HCT116 (cell line): ENCODE results near the gene POLH. TPM values are rescaled to one million over a fixed set of nuclear protein-coding genes. Genes with fewer than 3 reads are reported as not detected.

Experiments
- ATAC-seq: fragments of 200-7000 bp; cut with Tn5 transposase; 2 replicates; pipeline ENCODE4 v1.9.1; 2020; ENCODE audit warnings: mild to moderate bottlenecking, moderate library complexity
- BruUV-seq: library from RNA; stranded (reverse); fragments of 400-500 nt; replicated peaks from 2 replicates; lab custom pipeline; 2021; lab: Mats Ljungman, UMichigan
- CTCF ChIA-PET: fragments of 300-600 bp; sonication (Branson Sonifier 250); formaldehyde crosslinking; loops from one replicate; lab custom pipeline; 2021; ENCODE audit warnings: antibody characterized with exemption; lab: Charles Lee
- POLR2A ChIA-PET: fragments of 300-600, 350-600 bp; sonication (Branson Sonifier 250); formaldehyde crosslinking; loops from one replicate; lab custom pipeline; 2021; ENCODE audit warnings: antibody characterized with exemption; lab: Charles Lee
- RAD21 ChIA-PET, 2 experiments: fragments of 300-600 bp; sonication (Branson Sonifier 250); formaldehyde crosslinking; loops; one replicate each; lab custom pipeline; 2023; ENCODE audit warnings: low total read pairs in 2 of 2; ENCODE audit not compliant: uncharacterized antibody in 2 of 2, unreplicated experiment in 2 of 2, low non-redundant PET in 1 of 2; lab: Charles Lee
- DNase-seq: peaks from one replicate; pipeline ENCODE4 v3.0.0-alpha.2; 2010; ENCODE audit warnings: low read depth, low spot score
- H2AFZ ChIP-seq: fragments of 200-600 bp; shearing (Covaris generic), sonication (generic); 2 replicates; pipeline ENCODE4 v1.6.1; 2017; ENCODE audit warnings: low read depth, mixed run types, mixed read lengths, antibody characterized with exemption, low read length; ENCODE audit not compliant: poor library complexity, severe bottlenecking
- H3K27ac ChIP-seq: 2 replicates; pipeline ENCODE4 v1.5.1; 2012; ENCODE audit warnings: low read depth, low read length
- H3K27me3 ChIP-seq: fragments of 200-600 bp; sonication (generic); 2 replicates; pipeline ENCODE4 v1.6.1; 2016; ENCODE audit warnings: mixed run types, low read length, mixed read lengths; ENCODE audit not compliant: insufficient read depth
- H3K36me3 ChIP-seq, 2 experiments: fragments of 200-500 bp in 1 of 2; fragments of 200-600 bp in 1 of 2; sonication (Bioruptor generic) in 1 of 2; sonication (generic) in 1 of 2; 2 replicates each; pipeline versions ENCODE4 v1.5.1 to v1.6.1; 2014 to 2016; ENCODE audit warnings: low read length in 2 of 2, inconsistent platforms in 1 of 2, mixed read lengths in 1 of 2, mixed run types in 1 of 2; ENCODE audit not compliant: insufficient read depth in 2 of 2, control insufficient read depth in 1 of 2
- H3K4me1 ChIP-seq, 2 experiments: fragments of 200-600 bp in 1 of 2; sonication (generic) in 1 of 2; 2 replicates each; pipeline versions ENCODE4 v1.5.1 to v1.6.1; 2012 to 2017; ENCODE audit warnings: low read length in 2 of 2, inconsistent platforms in 1 of 2, mild to moderate bottlenecking in 1 of 2, mixed read lengths in 1 of 2, mixed run types in 1 of 2, moderate library complexity in 1 of 2; ENCODE audit not compliant: insufficient read depth in 2 of 2, control insufficient read depth in 1 of 2
- H3K4me2 ChIP-seq: fragments of 200-600 bp; sonication (generic); 2 replicates; pipeline ENCODE4 v1.6.1; 2017; ENCODE audit warnings: mixed run types, low read length, mixed read lengths
- H3K4me3 ChIP-seq, 2 experiments: fragments of 200-600 bp in 1 of 2; sonication (generic) in 1 of 2; replicated peaks in 1 of 2; 2 replicates each; pipeline ENCODE4 v1.5.1; 2011 to 2016; ENCODE audit warnings: low read length in 2 of 2, control low read depth in 1 of 2, low read depth in 1 of 2, mild to moderate bottlenecking in 1 of 2, mixed read lengths in 1 of 2, mixed run types in 1 of 2
- H3K79me2 ChIP-seq: fragments of 200-600 bp; sonication (generic); 2 replicates; pipeline ENCODE4 v1.6.1; 2017; ENCODE audit warnings: mild to moderate bottlenecking, mixed run types, low read length, moderate library complexity, mixed read lengths; ENCODE audit not compliant: insufficient read depth
- H3K9ac ChIP-seq: fragments of 200-600 bp; sonication (generic); 2 replicates; pipeline ENCODE4 v1.6.1; 2016; ENCODE audit warnings: low read length, mixed read lengths
- H3K9me2 ChIP-seq: fragments of 200-600 bp; sonication (generic), shearing (Covaris generic); 2 replicates; pipeline ENCODE4 v1.6.1; 2017; ENCODE audit warnings: mixed run types, mild to moderate bottlenecking, moderate library complexity; ENCODE audit not compliant: insufficient read depth
- H3K9me3 ChIP-seq, 2 experiments: fragments of 200-500 bp in 1 of 2; fragments of 200-600 bp in 1 of 2; sonication (Bioruptor generic) in 1 of 2; sonication (generic) in 1 of 2; 2 replicates each; pipeline ENCODE4 v1.6.1; 2014 to 2017; ENCODE audit warnings: low read length in 2 of 2, mixed read lengths in 2 of 2, inconsistent platforms in 1 of 2, low read depth in 1 of 2, mild to moderate bottlenecking in 1 of 2, mixed run types in 1 of 2, moderate library complexity in 1 of 2; ENCODE audit not compliant: control insufficient read depth in 1 of 2, insufficient read depth in 1 of 2
- H4K20me1 ChIP-seq: fragments of 200-600 bp; sonication (generic), shearing (Covaris generic); 2 replicates; pipeline ENCODE4 v1.6.1; 2017; ENCODE audit warnings: mixed run types, mild to moderate bottlenecking, moderate library complexity; ENCODE audit not compliant: insufficient read depth
- ATF3 ChIP-seq: IDR thresholded peaks from 2 replicates; pipeline ENCODE4 v1.6.1; 2012
- CTCF ChIP-seq, 3 experiments: fragments of 200-600 bp in 1 of 3; sonication (generic) in 1 of 3; IDR thresholded peaks in 2 of 3; conservative IDR thresholded peaks in 1 of 3; 2 replicates each; pipeline ENCODE4 v1.5.1; 2012 to 2017; ENCODE audit warnings: low read depth in 2 of 3, low read length in 2 of 3, antibody characterized with exemption in 1 of 3, borderline replicate concordance in 1 of 3, control low read depth in 1 of 3, mild to moderate bottlenecking in 1 of 3, mixed read lengths in 1 of 3, mixed run types in 1 of 3, moderate library complexity in 1 of 3; ENCODE audit not compliant: insufficient read depth in 1 of 3
- SIN3A ChIP-seq: IDR thresholded peaks from 2 replicates; pipeline ENCODE4 v1.6.1; 2012; ENCODE audit warnings: low read depth
- TCF7L2 ChIP-seq: IDR thresholded peaks from 2 replicates; pipeline ENCODE4 v1.7.0; 2011; ENCODE audit warnings: borderline replicate concordance, inconsistent platforms; ENCODE audit not compliant: insufficient read depth, insufficient read length; ENCODE audit errors: extremely low read depth
- YY1 ChIP-seq: IDR thresholded peaks from 2 replicates; pipeline ENCODE4 v1.6.1; 2011; ENCODE audit warnings: low read length, low read depth, moderate library complexity, mild to moderate bottlenecking; ENCODE audit not compliant: insufficient replicate concordance; ENCODE audit errors: extremely low read depth
- ZNF274 ChIP-seq: fragments of 200-500 bp; sonication (Bioruptor generic); IDR thresholded peaks from 2 replicates; pipeline ENCODE4 v1.6.1; 2014; ENCODE audit warnings: mild to moderate bottlenecking, low read depth, low read length, inconsistent platforms
- intact Hi-C: fragments of 100-400 bp; cut with micrococcal nuclease; formaldehyde crosslinking; loops from 2 replicates; pipeline ENCODE4 v1.10.0; 2022
- total RNA-seq: library from RNA; stranded (reverse); gene quantifications from one replicate; pipeline ENCODE4 v1.2.1, GENCODE V29; 2021; ENCODE audit not compliant: unreplicated experiment

Gene POLH
- total RNA-seq, 1 experiment from 2014 or later = 20.6 TPM

- Histone ChIP-seq H3K27me3 (no peaks in the 10 kb centered on the region), H3K4me1 (peaks cover 17 to 33% of the 10 kb centered on the region in 2 experiments), H3K36me3 (peaks cover 8 to 13% of the 10 kb centered on the region in 2 experiments; a peak in 3 of 4 replicates), H3K27ac (0 out of 2 replicates have a peak overlapping the region, but pooled peaks have one; percentile 84), H3K9me2 (no peaks in the 10 kb centered on the region), H3K4me2 (peak overlapping the region; percentile 91), H2AFZ (no peak overlapping the region), H4K20me1 (no peaks in the 10 kb centered on the region), H3K4me3 (no peak overlapping the region), H3K79me2 (peaks cover 38% of the 10 kb centered on the region), H3K9me3 (no peaks in the 10 kb centered on the region), H3K9ac (peak overlapping the region; percentile 84; the same call in 1 of the 2 replicates)
- no TSS peak for BruUV-seq
- TF ChIP-seq SIN3A = no peak
- TF ChIP-seq TCF7L2 = no peak
- TF ChIP-seq CTCF (IDR thresholded peaks at IDR 0.05 in 2 of 3, conservative IDR thresholded peaks at IDR 0.05 in 1 of 3; ENCODE audit: borderline replicate concordance in 1 of 3, insufficient read depth in 1 of 3, low read depth in 2 of 3, low read length in 2 of 3) = no peak
- no peak for TF ChIP-seq YY1
- TF ChIP-seq ATF3 = no peak
- TF ChIP-seq ZNF274 = no peak
- DNase-seq (no peak), ATAC-seq (no peak)
- CTCF ChIA-PET = no interaction called here
- intact Hi-C loops = no loop called here
- RAD21 ChIA-PET = no interaction called here
- POLR2A ChIA-PET = interaction anchor here (1.0 to 1.9 kb wide), 2 partner anchors 8 to 9 kb away, joined by 3 to 7 read pairs; no protein-coding TSS in a partner anchor
These were observed 58.8 kb downstream of the POLH start for GRCh38 chr6:43634702-43635303.
